Peyer's patch (tissue), 4 donors: ENCODE data around the gene PPP6R1. TPM values are rescaled to one million over a fixed set of nuclear protein-coding genes. Genes with fewer than 3 reads are reported as not detected.
A peak's percentile ranks its signal among the peaks of the same experiment; 100 is the strongest.
"Not testable (repeated sequence)": the region's sequence is repeated elsewhere in the genome, so short reads cannot be mapped to it uniquely, and the experiment has no call there.

Source experiments
- DNase-seq, 3 donors: peaks; one replicate each; pipeline ENCODE4 v3.0.0-alpha.2; 2017 to 2019
- H3K27ac ChIP-seq, 4 donors: fragments of 200-600 bp; sonication (generic); one replicate each; pipeline ENCODE4 v1.5.1; 2016 to 2019
- H3K27me3 ChIP-seq, 2 donors: fragments of 200-600 bp; sonication (generic); one replicate each; pipeline ENCODE4 v1.5.1; 2019
- H3K36me3 ChIP-seq, 3 donors: fragments of 200-600 bp; sonication (generic); one replicate each; pipeline ENCODE4 v1.5.1; 2016 to 2019
- H3K4me1 ChIP-seq, 4 donors: fragments of 200-600 bp; sonication (generic); one replicate each; pipeline ENCODE4 v1.5.1; 2016 to 2019
- H3K4me3 ChIP-seq, 4 donors: fragments of 200-600 bp; sonication (generic); 1 replicate in 3 of 4; 2 replicates in 1 of 4; pipeline ENCODE4 v1.5.1; 2016 to 2019; ENCODE audit warnings: mild to moderate bottlenecking in 1 of 4
- H3K9me3 ChIP-seq, 4 donors: fragments of 200-600 bp; sonication (generic); one replicate each; pipeline ENCODE4 v1.5.1; 2016 to 2019; ENCODE audit warnings: mild to moderate bottlenecking in 1 of 4
- CTCF ChIP-seq, 6 experiments: fragments of 450-650 bp in 4 of 6; fragments of 200-600 bp in 2 of 6; sonication (generic) in 1 of 6; IDR thresholded peaks; one replicate each; pipeline ENCODE4 v1.5.1; 2017 to 2019; ENCODE audit warnings: antibody characterized with exemption in 6 of 6, mild to moderate bottlenecking in 3 of 6, moderate library complexity in 1 of 6
- POLR2A ChIP-seq, 2 donors: fragments of 450-650 bp; IDR thresholded peaks; one replicate each; pipeline ENCODE4 v1.5.1; 2017; ENCODE audit warnings: antibody characterized with exemption in 2 of 2, mild to moderate bottlenecking in 2 of 2, moderate library complexity in 2 of 2
- total RNA-seq, 4 donors: library from RNA; depleted of rRNA; stranded (reverse); fragments of >200 nt; gene quantifications; one replicate each; pipeline ENCODE4 v1.1.0, GENCODE V29; 2016

The PPP6R1 gene
- total RNA-seq, 4 donors from 2014 or later: 71.2 to 123 (median 94.8) TPM

- DNase-seq: no peak
- Histone ChIP-seq H3K27ac (peak overlapping the region in 3 of 4 donors; percentile 84 to 98 (median 95)), H3K9me3 (peaks cover 0 to 9% (median 4%) of the 10 kb centered on the region in 4 donors), H3K4me3 (peak overlapping the region in 2 of 4 donors; percentile 58 to 65), H3K27me3 (no peaks in the 10 kb centered on the region), H3K4me1 (peaks cover 0 to 16% (median 0%) of the 10 kb centered on the region in 4 donors), H3K36me3 (peaks cover 0 to 11% (median 0%) of the 10 kb centered on the region in 3 donors)
- TF ChIP-seq CTCF (IDR thresholded peaks at IDR 0.05) (no peak), POLR2A (IDR thresholded peaks at IDR 0.05) (no peak)
Observed at GRCh38 chr19:55209693-55210472, 48.9 kb downstream of the PPP6R1 start.

GRCh38 chr19:55208880-55209692 is 49.7 kb downstream of the PPP6R1 start, which contains the start of gene PTPRH:
TSS of gene PTPRH (minus strand) at chr19:55209501. CDS start at chr19:55209433, 68 bp downstream.
- peaks cover 0 to 16% (median 0%) of the 10 kb centered on the region in 4 donors for H3K4me1 ChIP-seq
- H3K27ac ChIP-seq: peak within 1 kb of the TSS in 3 of 4 donors; percentile 84 to 98 (median 95)
- TF ChIP-seq POLR2A (IDR thresholded peaks at IDR 0.05): peak; percentile 46 to 79
- TF ChIP-seq CTCF (IDR thresholded peaks at IDR 0.05): no peak
- H3K4me3 ChIP-seq: peak within 1 kb of the TSS in 3 of 4 donors; percentile 31 to 65 (median 58)
- peaks cover 0 to 9% (median 4%) of the 10 kb centered on the region in 4 donors for H3K9me3 ChIP-seq
- no peaks in the 10 kb centered on the region for H3K27me3 ChIP-seq
- DNase-seq: peak in 2 of 3 donors; percentile 84 to 86
- H3K36me3 ChIP-seq: peaks cover 0 to 19% (median 0%) of the 10 kb centered on the region in 3 donors

- Histone ChIP-seq H3K27me3 (no peaks in the 10 kb centered on the region), H3K4me3 (peak overlapping the region in 3 of 4 donors; percentile 21 to 61 (median 54)), H3K4me1 (peaks cover 0 to 16% (median 0%) of the 10 kb centered on the region in 4 donors), H3K9me3 (no peaks in the 10 kb centered on the region), H3K36me3 (peaks cover 0 to 37% (median 0%) of the 10 kb centered on the region in 3 donors), H3K27ac (peak overlapping the region in 3 of 4 donors; percentile 85 to 94 (median 91))
- no peak for TF ChIP-seq CTCF (IDR thresholded peaks at IDR 0.05)
- peak; percentile 92 to 95 for TF ChIP-seq POLR2A (IDR thresholded peaks at IDR 0.05)
- DNase-seq: peak in 2 of 3 donors; percentile 92 to 95
Observed at GRCh38 chr19:55206664-55207500, 51.9 kb downstream of the PPP6R1 start.

GRCh38 chr19:55202199-55202598 is 56.6 kb downstream of the PPP6R1 start:
- H3K4me3 ChIP-seq: not testable (repeated sequence)
- TF ChIP-seq CTCF (IDR thresholded peaks at IDR 0.05): peak in 2 of 6 experiments; percentile 12 to 24
- peaks cover 0 to 78% (median 0%) of the 10 kb centered on the region in 3 donors for H3K36me3 ChIP-seq

More at GRCh38 chr19:55202199-55202598, 56.6 kb downstream of the PPP6R1 start:
- DNase-seq, H3K27ac ChIP-seq, H3K27me3 ChIP-seq, H3K9me3 ChIP-seq, H3K4me1 ChIP-seq: not testable (repeated sequence)
